ENCODE data around the gene DTX1. TPM values are rescaled to one million over a fixed set of nuclear protein-coding genes. Genes with fewer than 3 reads are reported as not detected.

Gene DTX1
- total and polyA plus RNA-seq, 2 donors (not counting 1 experiment from before 2014, with no cell fraction given), result 47.0 to 49.5 TPM

DNA sequence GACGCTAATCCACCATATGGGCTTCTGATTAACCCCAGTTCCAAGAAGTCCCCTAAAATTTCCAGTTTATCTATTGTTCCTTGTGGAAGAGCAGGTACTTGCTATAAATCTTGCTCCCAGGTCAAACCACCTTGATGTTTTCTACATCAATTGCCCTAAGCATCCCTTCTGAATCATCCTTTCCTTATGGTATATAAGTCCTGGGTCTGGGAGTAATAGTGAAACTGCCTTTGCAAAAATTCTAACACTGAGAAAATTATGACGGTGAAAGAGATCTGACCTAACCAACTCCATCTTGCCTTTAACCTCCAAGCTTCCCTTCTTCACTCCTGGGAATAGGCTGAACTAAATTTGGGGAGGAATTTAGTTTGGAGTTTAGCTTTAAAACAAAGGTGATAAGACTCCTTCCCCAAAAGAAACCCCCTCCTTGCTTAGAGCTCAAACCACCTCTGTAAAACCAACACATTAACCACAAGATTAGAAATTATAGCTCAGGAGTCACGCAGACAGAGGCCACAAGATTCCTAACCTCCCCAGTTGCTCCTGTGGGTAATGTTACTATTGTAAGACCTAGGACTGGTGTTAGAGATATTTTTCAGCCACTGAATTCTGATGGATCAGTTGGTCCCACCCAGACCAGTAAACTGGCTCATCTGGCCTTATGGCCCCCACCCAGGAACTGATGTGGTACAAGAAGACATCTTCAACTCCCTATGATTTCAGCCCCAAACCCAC is 33.8 kb upstream of the DTX1 start:
- ChIA-PET CTCF (interaction anchor here (1.4 kb wide), 1 partner anchor 29 kb away, joined by 10 read pairs; no protein-coding TSS in a partner anchor), POLR2A (no interaction called here)
- Mint-ChIP-seq H3K27me3 (no peaks in the 10 kb centered on the region), H3K9me3 (ENCODE audit: insufficient read depth) (no peaks in the 10 kb centered on the region), H3K4me1 (no peaks in the 10 kb centered on the region), H3K4me3 (no peak overlapping the region), H3K27ac (no peak overlapping the region)
- DNase-seq (no peak), ATAC-seq (ENCODE audit: low read depth) (no peak)
- Histone ChIP-seq H2AFZ (ENCODE audit: insufficient read depth, low read depth, low read length, poor library complexity, severe bottlenecking) (no peak overlapping the region), H3K27me3 (replicated peaks in 1 of 4; ENCODE audit: control extremely low read depth in 1 of 4, control insufficient read depth in 3 of 4, insufficient read depth in 4 of 4, low read length in 3 of 4) (no peaks in the 10 kb centered on the region), H3K4me1 (ENCODE audit: control insufficient read depth in 2 of 2, insufficient read depth in 2 of 2, low read length in 2 of 2) (no peaks in the 10 kb centered on the region), H4K20me1 (ENCODE audit: control insufficient read depth, insufficient read depth, low read length, poor library complexity, severe bottlenecking) (no peaks in the 10 kb centered on the region), H3K4me2 (replicated peaks; ENCODE audit: low read depth, low read length, poor library complexity, severe bottlenecking) (no peak overlapping the region), H3K9me3 (ENCODE audit: control extremely low read depth in 1 of 3, control insufficient read depth in 2 of 3, insufficient read depth in 1 of 3, low read length in 2 of 3) (no peaks in the 10 kb centered on the region), H3K9ac (ENCODE audit: low read length) (no peak overlapping the region), H3K36me3 (replicated peaks in 1 of 2; ENCODE audit: control extremely low read depth in 1 of 2, control insufficient read depth in 1 of 2, extremely low read depth in 1 of 2, insufficient read depth in 2 of 2, low read length in 1 of 2) (no peaks in the 10 kb centered on the region), H3K27ac (ENCODE audit: low read length in 2 of 2) (no peak overlapping the region), H3K4me3 (ENCODE audit: control extremely low read depth in 1 of 5, extremely low read depth in 1 of 5, insufficient read depth in 1 of 5, low read depth in 2 of 5, low read length in 4 of 5) (no peak overlapping the region), H3K79me2 (ENCODE audit: control insufficient read depth, insufficient read depth, low read length) (no peaks in the 10 kb centered on the region)
- intact Hi-C loops (cut with micrococcal nuclease), result no loop called here
- TF ChIP-seq EZH2 (IDR thresholded peaks at IDR 0.05; ENCODE audit: borderline replicate concordance, insufficient read depth, low read depth, low read length, poor library complexity, severe bottlenecking), result no peak
- TF ChIP-seq, protein P1, sequence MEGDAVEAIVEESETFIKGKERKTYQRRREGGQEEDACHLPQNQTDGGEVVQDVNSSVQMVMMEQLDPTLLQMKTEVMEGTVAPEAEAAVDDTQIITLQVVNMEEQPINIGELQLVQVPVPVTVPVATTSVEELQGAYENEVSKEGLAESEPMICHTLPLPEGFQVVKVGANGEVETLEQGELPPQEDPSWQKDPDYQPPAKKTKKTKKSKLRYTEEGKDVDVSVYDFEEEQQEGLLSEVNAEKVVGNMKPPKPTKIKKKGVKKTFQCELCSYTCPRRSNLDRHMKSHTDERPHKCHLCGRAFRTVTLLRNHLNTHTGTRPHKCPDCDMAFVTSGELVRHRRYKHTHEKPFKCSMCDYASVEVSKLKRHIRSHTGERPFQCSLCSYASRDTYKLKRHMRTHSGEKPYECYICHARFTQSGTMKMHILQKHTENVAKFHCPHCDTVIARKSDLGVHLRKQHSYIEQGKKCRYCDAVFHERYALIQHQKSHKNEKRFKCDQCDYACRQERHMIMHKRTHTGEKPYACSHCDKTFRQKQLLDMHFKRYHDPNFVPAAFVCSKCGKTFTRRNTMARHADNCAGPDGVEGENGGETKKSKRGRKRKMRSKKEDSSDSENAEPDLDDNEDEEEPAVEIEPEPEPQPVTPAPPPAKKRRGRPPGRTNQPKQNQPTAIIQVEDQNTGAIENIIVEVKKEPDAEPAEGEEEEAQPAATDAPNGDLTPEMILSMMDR (IDR thresholded peaks at IDR 0.05), result no peak
- WGBS (ENCODE audit: insufficient coverage), result 100% methylated on average over 1 of the region's 3 CpGs

DNA sequence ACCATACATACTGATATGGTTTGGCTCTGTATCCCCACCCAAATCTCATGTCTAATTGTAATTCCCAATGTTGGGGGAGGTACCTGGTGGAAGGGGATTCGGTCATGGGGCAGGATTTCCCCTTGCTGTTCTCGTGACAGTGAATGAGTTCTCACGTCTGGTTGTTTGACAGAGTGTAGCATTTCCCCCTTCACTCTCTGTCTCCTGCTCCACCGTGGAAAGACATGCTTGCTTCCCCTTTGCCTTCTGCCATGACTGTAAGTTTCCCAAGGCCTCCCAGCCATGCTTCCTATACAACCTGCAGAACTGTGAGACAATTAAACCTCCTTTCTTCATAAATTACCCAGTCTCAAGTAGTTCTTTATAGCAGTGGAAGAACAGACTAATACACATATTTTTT is 28.8 kb upstream of the DTX1 start:
- intact Hi-C loops (cut with micrococcal nuclease), result no loop called here

More for the DNA sequence above, 28.8 kb upstream of the DTX1 start:
- Histone ChIP-seq H3K9ac (ENCODE audit: low read length) (no peak overlapping the region), H3K4me2 (replicated peaks; ENCODE audit: low read depth, low read length, poor library complexity, severe bottlenecking) (no peak overlapping the region), H3K27ac (ENCODE audit: low read length in 2 of 2) (no peak overlapping the region), H3K36me3 (replicated peaks in 1 of 2; ENCODE audit: control extremely low read depth in 1 of 2, control insufficient read depth in 1 of 2, extremely low read depth in 1 of 2, insufficient read depth in 2 of 2, low read length in 1 of 2) (no peaks in the 10 kb centered on the region), H2AFZ (ENCODE audit: insufficient read depth, low read depth, low read length, poor library complexity, severe bottlenecking) (no peak overlapping the region), H3K4me1 (ENCODE audit: control insufficient read depth in 2 of 2, insufficient read depth in 2 of 2, low read length in 2 of 2) (peaks cover 4 to 6% of the 10 kb centered on the region in 2 donors), H3K9me3 (ENCODE audit: control extremely low read depth in 1 of 3, control insufficient read depth in 2 of 3, insufficient read depth in 1 of 3, low read length in 2 of 3) (no peaks in the 10 kb centered on the region), H4K20me1 (ENCODE audit: control insufficient read depth, insufficient read depth, low read length, poor library complexity, severe bottlenecking) (no peaks in the 10 kb centered on the region), H3K27me3 (replicated peaks in 1 of 4; ENCODE audit: control extremely low read depth in 1 of 4, control insufficient read depth in 3 of 4, insufficient read depth in 4 of 4, low read length in 3 of 4) (no peaks in the 10 kb centered on the region), H3K79me2 (ENCODE audit: control insufficient read depth, insufficient read depth, low read length) (no peaks in the 10 kb centered on the region), H3K4me3 (ENCODE audit: control extremely low read depth in 1 of 5, extremely low read depth in 1 of 5, insufficient read depth in 1 of 5, low read depth in 2 of 5, low read length in 4 of 5) (no peak overlapping the region)
- peaks cover 5% of the 10 kb centered on the region for H3K4me1 Mint-ChIP-seq
- POLR2A ChIA-PET, result no interaction called here
- ATAC-seq (ENCODE audit: low read depth) (no peak), DNase-seq (no peak)
- TF ChIP-seq, protein P1 (IDR thresholded peaks at IDR 0.05), result no peak
- no peak for TF ChIP-seq EZH2 (IDR thresholded peaks at IDR 0.05; ENCODE audit: borderline replicate concordance, insufficient read depth, low read depth, low read length, poor library complexity, severe bottlenecking)
- H3K9me3 Mint-ChIP-seq (ENCODE audit: insufficient read depth), result no peaks in the 10 kb centered on the region
- WGBS (ENCODE audit: insufficient coverage), result 18% methylated on average over 2 of the region's 4 CpGs
- CTCF ChIA-PET, result interaction anchor here (1.0 kb wide), 1 partner anchor 128 kb away, joined by 3 read pairs; no protein-coding TSS in a partner anchor
- peaks cover 3% of the 10 kb centered on the region for H3K27me3 Mint-ChIP-seq
- no peak overlapping the region for H3K4me3 Mint-ChIP-seq
- no peak overlapping the region for H3K27ac Mint-ChIP-seq
